Ovary (tissue), 3 donors: Measurements from ENCODE around the gene PIM2.

Experiments used
- POLR2A ChIP-seq: fragments of 450-650 bp; IDR thresholded peaks from one replicate; pipeline ENCODE4 v1.6.1; 2017; ENCODE audit warnings: antibody characterized with exemption, mild to moderate bottlenecking, moderate library complexity
- TF ChIP-seq, protein P1 (sequence below), 3 donors: fragments of 450-650 bp in 2 of 3; fragments of 200-600 bp in 1 of 3; IDR thresholded peaks; one replicate each; pipeline versions ENCODE4 v1.5.1 to v1.8.0; 2016 to 2022; ENCODE audit warnings: antibody characterized with exemption in 3 of 3, mild to moderate bottlenecking in 1 of 3
- donor health status: DM: no; HTN: no; CAD: no.

DNA sequence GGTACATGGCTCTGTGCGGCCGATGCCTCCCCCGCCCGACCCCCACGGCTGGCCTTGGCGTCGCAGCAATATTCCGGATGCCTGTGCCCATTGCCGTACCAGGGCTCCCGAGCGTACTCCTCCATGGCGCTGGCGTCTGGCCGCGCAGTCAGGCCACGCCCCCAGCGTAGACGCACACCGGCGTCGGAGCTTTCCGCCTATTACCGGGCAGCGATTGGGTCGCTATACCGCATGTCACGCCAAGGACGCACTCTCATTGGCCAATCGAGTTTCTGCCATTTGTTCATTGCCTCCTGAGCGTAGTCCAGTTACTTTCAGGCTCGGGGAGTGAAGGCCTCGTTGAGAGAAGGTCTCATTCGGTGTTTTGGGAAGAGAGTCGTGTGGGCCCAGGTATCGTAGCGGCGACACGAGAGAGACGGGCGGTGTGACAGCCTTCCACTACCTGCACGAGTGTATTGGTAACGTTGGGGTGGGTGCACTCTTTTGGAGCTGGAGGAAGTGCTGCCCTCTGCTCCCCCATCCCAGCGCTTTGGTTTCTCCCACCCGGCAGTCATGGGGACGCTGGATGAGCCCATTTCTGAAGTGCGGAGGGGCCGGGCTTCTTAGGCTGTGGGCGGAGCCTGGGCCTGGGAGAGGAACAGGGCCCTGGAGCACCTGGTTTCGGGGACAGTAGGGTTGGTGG lies 21.1 kb downstream of the PIM2 start, which contains the start of the genes PQBP1 and TIMM17B:
- TF ChIP-seq, protein P1, sequence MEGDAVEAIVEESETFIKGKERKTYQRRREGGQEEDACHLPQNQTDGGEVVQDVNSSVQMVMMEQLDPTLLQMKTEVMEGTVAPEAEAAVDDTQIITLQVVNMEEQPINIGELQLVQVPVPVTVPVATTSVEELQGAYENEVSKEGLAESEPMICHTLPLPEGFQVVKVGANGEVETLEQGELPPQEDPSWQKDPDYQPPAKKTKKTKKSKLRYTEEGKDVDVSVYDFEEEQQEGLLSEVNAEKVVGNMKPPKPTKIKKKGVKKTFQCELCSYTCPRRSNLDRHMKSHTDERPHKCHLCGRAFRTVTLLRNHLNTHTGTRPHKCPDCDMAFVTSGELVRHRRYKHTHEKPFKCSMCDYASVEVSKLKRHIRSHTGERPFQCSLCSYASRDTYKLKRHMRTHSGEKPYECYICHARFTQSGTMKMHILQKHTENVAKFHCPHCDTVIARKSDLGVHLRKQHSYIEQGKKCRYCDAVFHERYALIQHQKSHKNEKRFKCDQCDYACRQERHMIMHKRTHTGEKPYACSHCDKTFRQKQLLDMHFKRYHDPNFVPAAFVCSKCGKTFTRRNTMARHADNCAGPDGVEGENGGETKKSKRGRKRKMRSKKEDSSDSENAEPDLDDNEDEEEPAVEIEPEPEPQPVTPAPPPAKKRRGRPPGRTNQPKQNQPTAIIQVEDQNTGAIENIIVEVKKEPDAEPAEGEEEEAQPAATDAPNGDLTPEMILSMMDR (IDR thresholded peaks at IDR 0.05) = no peak
- TF ChIP-seq POLR2A = peak; percentile 86
